DLD1 (cell line): ENCODE data around the gene NEU2.

Source experiments
- in situ Hi-C: cut with HindIII; loops from 2 replicates; pipeline ENCODE4 v1.10.0; 2017; ENCODE audit warnings: low sequenced_read_pairs

Gene NEU2

GRCh38 chr2:233007739-233008138, 24.7 kb upstream of the NEU2 start:
- in situ Hi-C loops: loop anchor here (25.0 kb wide), 1 partner anchor 420 kb away; no protein-coding TSS in a partner anchor

DNA sequence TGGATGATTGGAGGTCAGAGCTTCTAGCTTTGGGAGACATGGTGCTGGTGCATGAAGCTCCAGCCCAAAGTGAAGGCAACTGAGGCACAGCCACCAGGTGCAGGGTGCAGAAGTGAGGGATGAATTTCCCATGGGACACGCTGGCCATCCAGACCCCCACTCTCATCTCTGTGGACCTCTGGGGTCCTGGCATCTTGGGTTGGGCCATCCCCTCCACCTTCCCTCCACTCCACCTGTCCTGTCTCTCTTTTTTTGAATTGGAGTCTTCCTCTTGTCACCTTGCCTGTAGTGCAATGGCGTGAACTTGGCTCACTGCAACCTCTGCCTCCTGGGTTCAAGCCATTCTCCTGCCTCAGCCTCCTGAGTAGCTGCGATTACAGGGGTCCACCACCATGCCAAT, 22.8 kb upstream of the NEU2 start:
- in situ Hi-C loops: loop anchor here (25.0 kb wide), 1 partner anchor 422 kb away; no protein-coding TSS in a partner anchor

- in situ Hi-C loops: loop anchor here (25.0 kb wide), 1 partner anchor 423 kb away; no protein-coding TSS in a partner anchor
Observed at GRCh38 chr2:233010569-233011267, 21.8 kb upstream of the NEU2 start.

- in situ Hi-C loops: loop anchor here (25.0 kb wide), 1 partner anchor 424 kb away; no protein-coding TSS in a partner anchor
Observed at GRCh38 chr2:233011268-233011650, 21.2 kb upstream of the NEU2 start.

DNA sequence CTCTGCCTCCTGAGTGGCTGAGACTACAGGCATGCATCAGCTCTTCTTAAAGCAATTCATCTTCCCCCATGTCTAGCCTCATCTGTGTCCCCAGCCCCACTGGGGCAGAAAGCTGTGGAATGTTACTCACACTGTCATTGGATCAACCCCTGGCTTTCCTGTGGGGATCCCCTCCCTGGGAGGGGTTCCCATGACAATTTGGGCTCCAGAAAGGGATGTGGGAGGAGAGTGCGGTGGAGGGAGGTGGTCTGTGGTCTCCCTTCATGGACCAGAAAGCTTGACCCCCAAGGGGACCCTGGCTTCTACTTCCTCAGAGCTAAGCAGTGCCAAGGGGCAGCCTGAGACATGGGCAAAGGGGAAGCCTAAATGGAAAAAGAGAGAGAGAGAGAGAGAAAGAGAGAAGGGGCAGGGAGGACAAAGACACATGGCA, 20.8 kb upstream of the NEU2 start:
- in situ Hi-C loops: loop anchor here (25.0 kb wide), 1 partner anchor 424 kb away; no protein-coding TSS in a partner anchor

- in situ Hi-C loops: loop anchor here (25.0 kb wide), 1 partner anchor 425 kb away; no protein-coding TSS in a partner anchor
Observed at GRCh38 chr2:233012301-233012971, 20.0 kb upstream of the NEU2 start.

DNA sequence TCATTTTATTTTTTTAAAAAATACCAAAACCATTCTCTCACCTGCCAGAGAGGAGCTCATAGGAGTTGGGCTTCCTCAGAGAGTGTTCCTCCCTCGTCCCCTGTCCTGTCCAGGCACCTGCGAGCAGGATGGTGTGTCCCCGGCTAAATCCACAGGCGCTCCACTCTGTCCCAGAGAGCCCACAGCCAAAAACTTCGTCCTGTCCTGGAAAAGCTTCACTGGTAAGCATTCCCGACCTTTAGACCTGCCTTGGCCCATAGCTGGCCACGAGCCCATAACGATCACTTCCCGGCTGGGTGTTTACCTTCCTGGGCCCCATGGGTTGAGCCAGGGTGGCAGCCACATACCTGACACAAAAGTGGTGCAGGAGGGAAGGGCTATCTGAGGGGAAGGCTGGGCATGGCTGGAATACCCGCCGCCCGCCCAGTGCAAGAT, 19.4 kb upstream of the NEU2 start, which contains the start of gene NGEF:
Gene NGEF (minus strand): TSS at position 230 of the 435 bp plus-strand sequence. CDS start 38,366 bp downstream, outside the sequence.
- in situ Hi-C loops: loop anchor here (25.0 kb wide), 1 partner anchor 426 kb away; no protein-coding TSS in a partner anchor

DNA sequence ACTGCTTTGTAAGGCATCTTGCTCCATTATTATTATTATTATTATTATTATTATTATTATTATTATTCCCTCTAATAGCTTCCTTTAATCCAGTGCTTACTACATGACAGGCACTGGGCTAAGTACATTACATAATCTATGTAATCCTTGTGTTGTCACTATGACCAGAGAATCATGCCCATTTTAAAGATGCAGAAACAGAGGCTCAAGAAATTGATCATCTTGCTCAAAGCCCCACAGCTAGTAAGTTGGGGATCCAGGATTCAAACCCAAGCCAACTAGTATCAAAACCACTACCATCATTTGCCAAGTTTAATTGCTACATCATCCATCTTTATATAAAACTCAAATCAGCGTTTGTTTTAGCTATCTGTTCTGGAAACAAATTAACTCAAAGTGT, 18.8 kb upstream of the NEU2 start:
- in situ Hi-C loops: loop anchor here (25.0 kb wide), 1 partner anchor 426 kb away; no protein-coding TSS in a partner anchor

GRCh38 chr2:233015019-233015645, 17.3 kb upstream of the NEU2 start:
- in situ Hi-C loops: loop anchor here (25.0 kb wide), 1 partner anchor 428 kb away; no protein-coding TSS in a partner anchor

DNA sequence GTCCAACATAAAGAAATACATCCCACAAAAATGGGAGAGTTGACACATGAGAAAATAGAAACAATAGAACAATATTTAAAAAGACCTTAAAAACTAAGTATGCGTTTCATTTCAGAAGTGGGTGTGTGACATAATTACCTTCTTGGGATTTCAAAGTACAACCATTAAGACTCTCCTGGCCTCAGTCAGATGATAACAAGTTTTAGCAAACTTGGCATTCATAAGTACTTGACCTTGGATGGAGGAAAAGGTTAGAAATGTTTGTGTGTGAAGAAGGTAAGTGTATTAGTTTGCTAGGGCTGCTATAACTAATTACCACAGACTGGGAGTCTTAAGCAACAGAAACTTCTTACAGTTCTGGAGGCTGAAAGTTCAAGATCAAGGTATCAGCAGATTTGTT, 14.5 kb upstream of the NEU2 start:
- in situ Hi-C loops: loop anchor here (25.0 kb wide), 1 partner anchor 431 kb away; no protein-coding TSS in a partner anchor

DNA sequence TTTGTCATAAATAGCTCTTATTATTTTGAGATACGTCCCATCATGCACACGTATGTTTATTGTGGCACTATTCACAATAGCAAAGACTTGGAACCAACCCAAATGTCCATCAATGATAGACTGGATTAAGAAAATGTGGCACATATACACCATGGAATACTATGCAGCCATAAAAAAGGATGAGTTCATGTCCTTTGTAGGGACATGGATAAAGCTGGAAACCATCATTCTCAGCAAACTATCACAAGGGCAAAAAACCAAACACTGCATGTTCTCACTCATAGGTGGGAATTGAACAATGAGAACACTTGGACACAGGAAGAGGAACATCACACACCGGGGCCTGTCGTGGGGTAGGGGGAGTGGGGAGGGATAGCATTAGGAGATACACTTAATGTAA, 12.9 kb upstream of the NEU2 start:
- in situ Hi-C loops: loop anchor here (25.0 kb wide), 1 partner anchor 432 kb away; no protein-coding TSS in a partner anchor

DNA sequence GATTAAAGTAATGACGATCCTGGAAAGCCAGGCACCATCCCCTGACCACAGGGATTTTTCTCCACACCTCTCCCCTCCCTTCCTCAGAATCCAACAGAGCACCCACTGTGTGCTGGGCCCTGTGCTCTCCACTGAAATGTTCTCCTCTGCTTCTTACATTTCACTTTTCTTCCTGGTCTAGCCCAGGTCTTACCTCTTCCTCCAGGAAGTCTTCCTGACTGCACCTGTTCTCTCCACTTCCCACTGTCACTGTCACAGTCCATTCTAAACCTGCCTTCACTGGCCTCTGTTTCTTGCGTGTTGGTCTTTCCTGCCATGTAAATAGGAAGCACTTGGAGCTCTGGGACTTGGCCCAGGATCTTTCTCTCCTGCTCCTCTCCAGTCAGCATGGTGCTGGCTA, 12.0 kb upstream of the NEU2 start:
- in situ Hi-C loops: loop anchor here (25.0 kb wide), 1 partner anchor 433 kb away; no protein-coding TSS in a partner anchor

- in situ Hi-C loops: loop anchor here (25.0 kb wide), 1 partner anchor 434 kb away; no protein-coding TSS in a partner anchor
Observed at GRCh38 chr2:233021771-233022170, 10.7 kb upstream of the NEU2 start.

GRCh38 chr2:233022561-233022960, 9.9 kb upstream of the NEU2 start:
- in situ Hi-C loops: loop anchor here (25.0 kb wide), 1 partner anchor 435 kb away; no protein-coding TSS in a partner anchor

- in situ Hi-C loops: loop anchor here (25.0 kb wide), 1 partner anchor 436 kb away; no protein-coding TSS in a partner anchor
Observed at GRCh38 chr2:233023007-233023760, 9.3 kb upstream of the NEU2 start.

DNA sequence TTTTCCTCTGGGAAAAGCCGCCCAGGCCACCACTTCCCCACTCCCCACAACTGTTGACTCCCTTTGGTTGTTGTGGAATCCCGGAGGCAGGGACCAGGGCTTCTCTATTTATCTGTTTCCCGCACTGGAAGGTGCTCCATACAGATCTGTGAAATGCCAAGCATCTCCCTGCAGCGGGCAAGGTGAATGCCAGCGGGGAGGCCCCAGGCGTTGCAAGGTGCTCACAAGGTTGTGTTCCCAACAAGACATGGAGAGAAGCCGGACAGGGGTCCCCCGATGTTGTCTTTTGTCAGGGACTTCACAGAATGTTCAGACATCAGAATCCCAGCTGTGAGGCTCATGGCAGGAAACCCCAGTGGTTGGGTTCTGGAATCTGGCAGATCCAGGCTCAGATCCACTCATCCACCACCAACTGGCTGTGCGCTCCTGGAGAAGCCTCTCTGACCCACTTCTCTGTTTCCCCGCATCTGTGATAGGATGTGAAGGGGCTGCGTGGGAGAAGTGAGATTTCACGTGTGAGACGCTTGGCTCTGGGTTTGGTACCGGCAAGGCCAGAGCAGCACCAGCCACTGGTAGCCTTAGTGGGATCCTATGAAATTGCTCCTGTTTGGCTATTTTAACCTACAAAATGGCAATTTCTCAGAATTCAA, 8.6 kb upstream of the NEU2 start:
- in situ Hi-C loops: loop anchor here (25.0 kb wide), 1 partner anchor 437 kb away; no protein-coding TSS in a partner anchor

DNA sequence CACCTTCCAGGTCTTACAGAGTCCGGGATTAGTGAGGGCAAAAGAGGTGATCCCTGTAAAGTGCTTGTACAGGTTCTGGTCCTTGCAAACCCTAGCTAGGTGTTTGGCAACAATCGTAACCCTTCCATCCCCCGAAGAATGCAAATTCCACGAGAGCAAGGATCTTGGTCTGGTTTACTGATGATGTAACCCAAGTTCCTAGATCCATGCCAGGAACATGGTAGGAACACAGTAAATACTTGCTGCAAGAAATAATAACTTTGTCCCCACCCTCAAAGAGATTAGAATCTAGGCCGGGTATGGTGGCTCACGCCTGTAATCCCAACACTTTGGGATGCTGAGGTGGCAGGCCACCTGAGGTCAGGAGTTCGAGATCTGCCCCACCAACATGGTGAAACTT, 6.8 kb upstream of the NEU2 start:
- in situ Hi-C loops: no loop called here

GRCh38 chr2:233026198-233026813, 6.2 kb upstream of the NEU2 start:
- in situ Hi-C loops: no loop called here

DNA sequence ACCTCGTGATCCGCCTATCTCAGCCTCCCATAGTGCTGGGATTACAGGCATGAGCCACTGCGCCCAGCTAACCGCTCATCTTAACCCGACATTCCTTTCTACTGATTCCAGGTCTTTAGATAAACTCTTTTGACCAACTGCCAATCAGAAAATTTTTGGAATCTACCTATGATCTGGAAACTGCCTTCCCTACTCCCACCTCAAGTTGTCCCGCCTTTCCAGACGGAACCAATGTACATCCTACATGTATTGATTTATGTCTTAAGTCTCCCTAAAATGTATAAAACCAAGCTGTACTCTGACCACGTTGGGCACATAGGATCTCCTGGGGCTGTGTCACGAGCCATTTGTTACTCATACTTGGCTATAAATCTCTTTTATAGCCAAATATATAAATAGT, 3.2 kb upstream of the NEU2 start:
- in situ Hi-C loops: no loop called here
